GM21360 (cell line): ENCODE results near the gene ADK.
A peak's percentile ranks its signal among the peaks of the same experiment; 100 is the strongest.

ENCODE experiments used
- ATAC-seq: cut with Tn5 transposase; IDR thresholded peaks from one replicate; pipeline ENCODE4 v1.9.1; 2021; ENCODE audit warnings: mild to moderate bottlenecking, moderate library complexity; ENCODE audit not compliant: unreplicated experiment

The ADK gene

DNA sequence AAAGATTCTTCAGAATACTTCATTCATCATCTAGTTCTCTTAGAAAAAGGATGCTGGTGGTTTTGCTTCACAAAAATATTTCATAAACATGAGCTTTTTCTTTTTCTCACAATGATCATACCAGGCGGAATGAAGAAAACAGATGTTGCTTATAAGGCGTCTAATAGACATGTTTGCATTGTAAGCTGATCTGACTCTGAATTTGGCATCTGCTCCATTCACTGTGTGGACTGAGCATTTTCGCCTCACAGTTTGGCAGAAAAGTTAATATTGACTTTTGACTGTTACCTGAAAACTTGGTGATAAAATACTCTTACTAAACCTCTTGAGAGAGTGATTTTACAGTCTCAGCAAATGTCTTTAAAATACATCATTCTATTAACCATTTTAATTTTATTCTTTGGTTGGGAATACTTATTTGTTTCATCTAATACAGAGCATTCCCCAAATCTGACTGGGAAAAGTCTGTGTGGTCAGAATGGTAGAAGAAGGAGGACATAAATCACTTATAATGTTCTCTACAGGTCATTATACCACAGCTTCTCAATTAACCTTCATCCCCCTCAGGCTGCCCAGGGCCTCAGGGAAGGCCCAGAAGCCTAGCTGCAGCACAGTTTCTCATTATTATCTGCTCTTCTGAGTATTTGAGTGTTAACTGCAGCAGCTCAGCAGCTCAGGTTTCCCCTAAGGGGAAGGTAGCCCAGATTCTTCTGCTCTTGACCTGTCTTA, 553.8 kb downstream of the ADK start:
- ATAC-seq, result no peak

DNA sequence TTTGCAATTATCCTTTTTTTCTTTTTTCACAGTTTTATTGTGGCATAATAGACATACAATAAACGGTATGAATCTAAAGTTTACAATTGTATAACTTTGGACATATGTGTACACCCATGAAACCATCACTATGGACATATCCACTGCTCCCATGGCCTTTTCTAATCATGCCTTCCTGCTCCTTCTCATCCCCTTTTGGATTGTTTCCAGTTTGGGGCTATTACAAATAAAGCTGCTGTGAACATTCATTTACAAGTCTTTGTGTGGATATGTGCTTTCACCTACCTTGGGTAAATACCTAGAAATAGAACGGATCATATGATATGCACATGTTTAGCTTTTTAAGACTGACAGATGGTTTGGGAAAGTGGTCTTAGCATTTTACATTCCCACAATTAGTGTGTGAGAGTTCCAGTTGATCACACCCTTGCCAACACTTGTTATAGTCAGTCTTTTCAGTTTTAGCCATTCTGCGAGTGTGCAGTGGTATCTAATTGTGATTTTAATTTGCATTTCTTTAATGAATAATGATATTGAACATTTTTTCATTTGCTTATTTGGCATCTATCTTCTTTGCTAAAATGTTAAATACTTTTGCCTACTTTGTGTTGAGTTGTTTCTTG, 554.4 kb downstream of the ADK start:
- ATAC-seq, result no peak

DNA sequence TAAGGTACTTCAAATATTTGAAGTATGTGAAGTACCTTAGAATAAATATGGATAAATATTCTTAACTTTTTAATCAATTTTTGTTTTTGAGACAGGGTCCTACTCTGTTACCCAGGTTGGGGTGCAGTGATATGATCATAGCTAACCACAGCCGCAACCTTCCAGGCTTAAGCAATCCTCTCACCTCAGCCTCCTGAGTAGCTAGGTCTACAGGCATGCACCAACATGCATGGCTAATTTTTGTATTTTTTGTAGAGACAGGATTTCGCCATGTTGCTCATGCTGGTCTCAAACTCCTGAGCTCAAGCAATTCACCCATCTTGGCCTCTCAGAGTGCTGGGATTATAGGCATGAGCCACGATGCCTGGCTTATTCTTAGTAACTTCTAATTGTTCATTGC, 555.9 kb downstream of the ADK start:
- ATAC-seq, result no peak

DNA sequence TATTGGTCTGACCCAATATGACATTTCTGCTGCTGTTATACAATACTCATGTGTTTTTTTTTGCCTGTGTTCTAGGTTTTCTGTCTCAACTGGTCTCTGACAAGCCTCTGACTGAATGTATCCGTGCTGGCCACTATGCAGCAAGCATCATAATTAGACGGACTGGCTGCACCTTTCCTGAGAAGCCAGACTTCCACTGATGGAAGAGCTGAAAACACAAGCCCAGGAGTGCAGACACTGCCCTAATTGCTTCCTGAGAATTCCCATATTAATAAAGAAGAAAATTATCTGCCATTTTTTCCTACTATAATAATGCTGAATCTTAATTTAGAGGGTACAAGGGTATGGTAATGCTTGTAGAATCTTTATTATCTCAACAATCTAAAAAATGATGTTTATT, 557.2 kb downstream of the ADK start:
- no peak for ATAC-seq

DNA sequence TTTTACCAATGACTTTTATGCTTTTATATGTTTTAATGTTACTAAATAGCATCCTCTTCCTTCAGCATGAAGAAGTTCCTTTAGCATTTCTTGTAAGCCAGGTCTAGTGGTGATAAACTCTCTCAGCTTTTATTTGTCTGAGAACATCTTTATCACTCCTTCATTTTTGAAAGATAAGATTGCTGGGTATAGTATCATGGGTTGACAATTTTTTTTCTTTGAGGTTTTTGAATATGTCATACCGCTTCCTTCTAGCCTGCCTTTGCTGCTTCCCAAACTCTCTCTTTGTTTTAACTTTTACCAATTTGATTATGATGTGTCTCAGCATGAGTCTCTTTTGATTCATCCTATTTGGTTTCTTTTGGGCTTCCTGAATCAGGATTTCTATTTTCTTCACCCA, 567.2 kb downstream of the ADK start:
- ATAC-seq, result no peak

DNA sequence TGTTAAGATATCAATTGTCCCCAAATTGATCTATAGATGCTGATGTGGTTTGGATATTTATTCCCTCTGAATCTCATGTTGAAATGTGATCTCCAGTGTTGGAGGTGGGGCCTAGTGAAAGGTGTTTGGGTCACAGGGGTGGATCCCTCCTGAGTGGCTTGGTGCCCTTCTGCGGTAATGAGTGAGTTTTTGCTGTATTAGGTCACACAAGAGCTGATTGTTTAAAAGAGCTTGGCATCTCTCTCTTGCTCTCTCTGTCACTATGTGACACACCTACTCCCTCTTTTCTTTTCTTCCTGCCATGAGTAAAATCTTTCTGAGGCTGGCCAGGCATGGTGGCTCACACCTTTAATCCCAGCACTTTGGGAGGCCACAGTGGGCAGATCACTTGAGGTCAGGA, 577.2 kb downstream of the ADK start:
- ATAC-seq, result no peak

DNA sequence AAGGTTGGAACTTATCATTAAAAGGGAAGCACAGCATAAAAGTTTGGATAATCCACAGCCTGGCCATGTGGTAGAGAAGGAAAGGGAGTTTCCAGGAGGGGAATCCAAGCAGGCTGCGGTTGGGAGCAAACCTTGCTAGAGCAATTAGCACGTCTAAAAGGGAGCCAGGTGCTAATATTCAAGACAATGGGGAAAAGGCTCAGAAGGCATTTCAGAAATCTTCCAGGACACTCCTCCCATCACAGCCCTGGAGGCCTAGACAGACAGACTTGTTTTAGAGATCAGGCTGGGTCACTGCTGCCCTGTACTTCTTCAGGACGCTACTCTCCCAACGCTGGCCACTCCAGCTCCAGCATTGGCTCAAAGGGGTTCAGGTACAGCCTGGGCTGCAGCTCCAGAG, 579.2 kb downstream of the ADK start:
- ATAC-seq, result no peak

DNA sequence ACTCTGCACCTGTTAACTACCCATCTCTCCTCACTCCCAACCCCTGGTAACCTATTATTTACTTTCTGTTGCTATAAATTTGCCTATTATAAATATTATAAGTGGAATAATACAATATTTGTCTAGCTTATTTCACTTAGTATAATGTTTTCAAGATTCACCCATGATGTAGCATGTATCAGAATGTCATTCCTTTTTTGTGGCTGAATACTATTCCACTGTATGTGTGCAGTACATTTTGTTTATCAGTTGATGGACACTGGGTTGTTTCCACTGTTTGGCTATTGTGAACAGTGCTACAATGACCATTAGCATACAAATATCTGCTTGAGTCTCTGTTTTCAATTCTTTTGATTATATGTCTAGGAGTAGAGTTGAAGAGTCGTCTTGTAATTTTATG, 582.6 kb downstream of the ADK start:
- ATAC-seq, result no peak

DNA sequence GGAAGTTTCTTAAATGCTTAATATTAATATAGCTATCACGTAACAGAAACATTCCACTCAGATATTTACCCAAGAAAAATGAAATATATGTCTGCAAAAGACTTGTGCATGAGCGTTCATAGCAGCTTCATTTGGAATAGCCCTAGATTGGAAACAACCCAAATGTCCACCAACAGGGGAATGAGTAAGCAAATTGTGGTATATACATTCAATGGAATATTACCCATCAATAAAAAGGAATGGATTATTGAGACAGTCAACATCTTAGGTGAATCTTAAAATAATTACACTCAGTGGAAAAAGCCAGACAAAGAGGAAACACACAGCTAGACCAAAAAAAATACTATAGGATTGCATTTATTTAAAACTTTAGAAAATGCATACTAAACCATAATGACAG, 585.0 kb downstream of the ADK start:
- ATAC-seq, result no peak

DNA sequence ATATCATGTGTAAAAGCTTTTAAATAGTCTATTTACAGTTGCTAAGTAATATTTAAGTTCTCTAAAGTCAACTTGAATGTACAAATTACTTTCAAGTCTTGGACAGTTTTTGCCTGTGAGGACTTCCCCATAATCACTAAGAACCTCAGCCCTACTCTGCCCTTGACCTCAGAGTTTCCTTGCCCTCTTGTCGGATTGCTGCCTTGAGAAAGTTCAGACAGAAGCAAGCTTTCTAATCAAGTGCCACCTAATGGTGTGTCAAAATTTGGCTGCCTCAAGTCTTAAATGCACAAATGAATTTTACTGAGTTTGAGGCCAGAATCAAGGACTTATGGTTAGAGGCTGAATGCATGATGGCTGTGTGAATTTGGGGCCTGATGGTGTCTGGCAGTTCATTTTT, 587.0 kb downstream of the ADK start:
- no peak for ATAC-seq

DNA sequence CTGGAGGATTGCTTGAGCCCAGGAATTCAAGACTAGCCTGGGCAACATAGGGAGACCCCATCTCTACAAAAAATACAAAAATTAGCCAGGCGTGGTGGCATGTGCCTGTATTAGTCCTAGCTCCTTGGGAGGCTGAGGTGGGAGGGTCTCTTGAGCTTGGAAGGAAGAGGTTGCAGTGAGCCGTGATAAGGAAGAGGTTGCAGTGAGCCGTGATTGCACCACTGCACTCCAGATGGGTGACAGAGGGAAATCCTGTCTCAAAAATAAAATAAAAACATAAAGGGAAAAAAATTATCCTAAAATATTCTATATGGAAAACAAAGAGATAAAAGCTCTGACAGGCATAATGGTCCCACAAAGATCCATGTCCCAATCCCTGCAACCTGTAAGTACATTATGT, 587.5 kb downstream of the ADK start:
- ATAC-seq, result no peak

DNA sequence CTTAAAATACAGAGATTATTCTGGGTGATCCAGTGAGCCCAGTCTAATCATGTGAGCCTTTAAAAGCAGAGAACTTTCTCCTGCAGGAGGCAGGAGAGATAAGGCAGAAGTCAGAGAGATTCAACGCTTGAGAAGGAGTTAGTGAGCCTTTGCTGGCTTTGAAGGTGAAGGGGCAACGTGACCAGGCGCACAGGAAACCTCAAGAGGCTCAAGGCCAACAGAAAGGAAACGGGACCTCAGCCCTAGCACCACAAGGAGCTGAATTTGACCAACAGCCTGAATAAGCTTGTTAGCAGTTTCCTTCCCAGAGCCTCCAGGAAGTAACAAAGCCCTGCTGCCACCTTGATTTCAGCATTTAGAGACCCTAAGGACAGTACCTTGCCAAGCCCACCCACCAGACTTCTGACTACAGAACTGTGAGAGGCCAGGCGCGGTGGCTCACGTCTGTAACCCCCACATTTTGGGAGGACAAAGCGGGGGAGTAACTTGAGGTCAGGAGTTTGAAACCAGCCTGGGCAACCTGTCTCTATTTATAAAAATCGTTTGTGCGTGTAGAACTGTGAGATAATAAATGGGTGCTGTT, 588.1 kb downstream of the ADK start:
- peak; percentile 82 for ATAC-seq

DNA sequence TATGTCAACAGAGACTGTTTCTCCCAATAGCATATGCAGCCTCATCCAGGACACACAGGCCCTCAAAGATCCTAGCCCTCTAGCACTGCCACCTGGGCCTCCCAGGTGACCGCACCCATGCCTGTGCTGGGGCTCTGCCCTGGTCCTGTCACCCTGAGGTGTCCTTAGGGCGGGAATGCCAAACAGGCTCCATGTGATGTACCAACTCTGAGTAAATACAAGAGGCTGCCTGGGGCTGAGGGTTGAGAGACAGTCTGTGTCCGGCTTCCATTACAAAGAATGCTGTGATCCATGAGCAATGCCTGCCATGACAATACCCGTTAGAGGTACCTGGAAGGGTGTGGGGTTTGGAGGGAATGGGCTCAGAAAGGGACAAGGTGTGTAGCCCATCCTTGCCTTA, 592.4 kb downstream of the ADK start:
- no peak for ATAC-seq

DNA sequence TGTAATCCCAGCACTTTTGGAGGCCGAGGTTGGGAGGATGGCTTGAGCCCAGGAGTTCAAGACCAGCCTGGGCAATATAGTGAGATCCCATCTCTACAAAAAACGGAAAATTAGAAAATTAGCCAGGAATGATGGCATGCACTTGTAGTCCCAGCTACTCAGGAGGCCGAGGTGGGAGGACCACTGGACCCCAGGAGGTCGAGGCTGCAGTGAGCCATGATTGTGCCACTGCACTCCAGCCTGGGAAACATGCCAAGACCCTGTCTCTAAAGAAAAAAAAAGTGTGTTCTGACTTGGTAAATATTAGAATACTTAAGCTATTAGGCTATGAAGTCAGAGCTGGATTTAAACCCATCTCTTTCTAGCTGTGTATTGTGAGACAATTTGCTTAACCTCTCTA, 594.4 kb downstream of the ADK start:
- ATAC-seq, result no peak

DNA sequence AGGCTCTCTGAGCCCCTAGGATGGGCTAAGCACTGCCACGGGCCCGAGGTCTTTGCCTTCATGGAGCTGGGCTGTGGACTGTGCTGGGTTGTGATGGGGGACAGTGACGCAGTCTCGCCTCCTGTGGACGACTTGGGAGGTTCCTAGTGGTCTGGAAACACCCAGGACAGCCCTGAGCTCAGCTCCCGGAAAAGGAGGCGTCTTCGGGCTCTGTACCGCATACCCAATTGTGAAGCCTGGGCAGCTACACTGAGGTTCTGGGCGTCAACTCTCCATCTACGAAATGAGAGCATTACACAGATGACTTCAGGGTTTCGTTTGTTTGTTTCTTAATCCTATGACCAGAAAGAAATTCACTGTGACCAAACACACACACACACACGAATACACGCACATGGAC, 595.8 kb downstream of the ADK start:
- ATAC-seq, result no peak

DNA sequence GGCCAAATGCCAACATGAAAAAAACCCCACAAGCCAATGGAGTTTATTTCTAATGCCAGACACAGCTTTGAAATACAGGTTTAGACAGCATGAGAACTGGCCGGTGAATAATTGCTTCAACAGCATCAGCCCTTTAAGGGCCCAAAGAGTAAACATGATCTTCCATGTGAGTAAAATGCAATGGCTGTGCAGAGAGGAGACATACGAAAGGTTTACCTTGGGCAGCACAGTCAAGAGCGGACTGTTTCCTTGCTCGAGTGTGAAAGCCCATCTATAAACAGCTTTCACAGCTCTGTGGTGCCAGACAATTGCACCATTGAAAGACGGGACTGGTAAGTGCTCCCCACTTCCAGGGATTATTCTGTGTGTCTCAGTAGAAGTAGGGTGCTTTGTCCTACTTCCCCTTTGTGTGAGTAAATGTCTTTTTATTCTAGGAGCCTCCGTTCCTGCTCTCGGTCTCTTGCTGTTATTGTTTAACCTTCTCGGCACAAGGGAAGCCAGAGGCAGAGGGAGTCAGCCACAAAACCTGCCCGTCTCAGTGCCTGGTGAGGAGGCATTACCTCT, 597.5 kb downstream of the ADK start:
- no peak for ATAC-seq

DNA sequence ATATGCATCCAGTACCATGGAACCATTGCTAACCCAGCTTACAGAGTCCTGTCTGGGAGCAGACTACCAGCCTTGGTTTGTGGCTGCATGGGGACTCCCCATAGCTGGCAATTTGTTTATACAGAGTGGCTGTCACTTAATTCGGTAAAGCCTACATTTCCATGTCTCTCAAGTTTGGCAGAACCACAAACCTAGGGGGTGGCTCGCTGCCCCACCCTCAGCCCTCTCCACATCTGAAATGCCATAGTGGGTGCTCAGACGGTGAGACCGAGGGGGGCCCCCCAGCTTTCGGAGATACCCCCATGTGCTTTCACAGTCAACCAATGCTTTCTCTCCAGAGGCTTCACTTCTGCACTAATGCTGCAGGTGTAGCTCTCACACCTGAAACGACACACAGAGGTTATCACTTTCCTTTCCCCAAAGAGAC, 599.8 kb downstream of the ADK start:
- no peak for ATAC-seq

DNA sequence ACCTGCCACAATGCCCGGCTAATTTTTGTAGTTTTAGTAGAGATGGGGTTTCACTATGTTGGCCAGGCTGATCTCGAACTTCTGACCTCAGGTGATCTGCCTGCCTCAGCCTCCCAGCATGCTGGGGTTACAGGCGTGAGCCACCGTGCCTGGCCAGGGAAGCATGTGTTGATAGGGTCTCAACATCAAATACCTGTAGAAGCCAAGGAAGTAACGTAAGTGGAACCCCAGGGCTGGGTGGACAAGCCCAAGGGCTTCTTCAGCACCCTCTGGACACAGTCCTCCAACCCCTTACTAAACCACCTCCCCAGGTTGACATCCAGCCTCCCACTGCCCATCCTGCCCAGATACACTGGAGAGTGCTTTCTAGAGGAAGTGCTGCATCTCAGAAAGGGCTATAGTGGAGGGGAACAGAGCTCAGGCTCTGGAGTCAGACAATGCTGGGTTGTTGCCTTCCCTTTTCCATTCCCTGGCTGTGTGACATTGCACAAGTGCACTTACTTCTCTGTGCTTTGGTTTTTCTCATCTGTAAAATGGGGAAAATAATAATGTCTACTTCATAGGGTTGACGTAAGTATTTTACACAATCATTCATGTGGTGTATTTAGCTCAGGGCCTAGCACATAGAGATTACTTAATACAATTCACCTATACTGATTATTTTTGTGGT, 601.5 kb downstream of the ADK start:
- ATAC-seq, result no peak

DNA sequence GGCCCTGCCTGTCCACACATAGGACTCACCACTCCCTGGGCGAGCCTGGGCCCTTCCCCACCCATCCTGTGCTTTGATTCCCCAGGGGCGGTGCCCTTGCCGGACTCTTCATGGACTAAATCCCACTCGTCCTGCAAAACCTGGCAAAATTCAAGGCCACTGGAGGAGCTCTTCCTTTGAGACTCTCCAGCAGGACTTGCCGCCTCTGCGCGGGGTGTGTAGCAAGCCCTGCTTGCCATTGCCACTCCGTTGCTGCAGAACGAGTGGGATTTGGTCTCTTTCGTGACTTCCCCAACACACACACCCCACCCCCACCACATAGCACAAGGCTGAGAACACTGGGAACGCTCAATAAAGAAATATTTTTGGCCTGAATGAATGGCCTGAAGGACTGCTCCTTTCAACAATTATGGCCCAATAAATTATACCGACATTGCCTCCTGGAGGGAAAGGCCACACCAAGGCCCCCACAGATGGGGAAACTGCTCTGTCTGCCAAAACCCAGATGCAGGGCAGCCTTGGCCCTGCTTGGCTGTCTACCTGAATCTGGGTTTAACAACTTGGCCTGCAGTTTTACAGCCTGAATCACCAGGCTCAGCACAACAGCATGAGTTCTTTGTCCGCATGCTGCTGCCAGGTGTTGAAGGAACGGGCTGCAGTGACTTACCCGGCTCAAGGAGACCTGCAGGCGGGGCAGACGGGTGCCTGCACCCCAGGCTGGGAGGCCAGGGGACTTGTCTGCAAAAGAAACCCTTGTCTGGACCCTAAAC, 602.6 kb downstream of the ADK start:
- ATAC-seq, result no peak

DNA sequence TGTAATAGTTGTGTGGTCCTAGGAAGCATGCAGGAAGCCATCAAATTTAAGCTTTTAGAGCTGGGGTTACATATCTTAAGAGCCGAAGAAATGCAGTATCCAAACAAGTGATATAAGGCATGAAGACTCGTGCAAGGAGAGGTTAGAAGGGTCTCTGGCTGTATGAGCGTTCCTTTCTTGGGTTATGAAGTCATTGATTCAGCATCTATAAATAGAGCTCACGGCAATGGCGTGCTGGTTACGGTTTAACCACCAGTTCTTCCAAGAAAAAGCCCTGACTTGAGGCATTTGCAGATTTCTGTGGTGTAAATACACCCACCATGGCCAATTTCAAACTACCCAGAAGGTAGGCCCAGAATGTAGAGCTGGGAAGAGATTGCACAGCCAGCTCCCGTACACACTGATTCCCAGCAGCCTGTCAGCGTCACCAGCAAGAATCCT, 603.4 kb downstream of the ADK start:
- ATAC-seq, result no peak

DNA sequence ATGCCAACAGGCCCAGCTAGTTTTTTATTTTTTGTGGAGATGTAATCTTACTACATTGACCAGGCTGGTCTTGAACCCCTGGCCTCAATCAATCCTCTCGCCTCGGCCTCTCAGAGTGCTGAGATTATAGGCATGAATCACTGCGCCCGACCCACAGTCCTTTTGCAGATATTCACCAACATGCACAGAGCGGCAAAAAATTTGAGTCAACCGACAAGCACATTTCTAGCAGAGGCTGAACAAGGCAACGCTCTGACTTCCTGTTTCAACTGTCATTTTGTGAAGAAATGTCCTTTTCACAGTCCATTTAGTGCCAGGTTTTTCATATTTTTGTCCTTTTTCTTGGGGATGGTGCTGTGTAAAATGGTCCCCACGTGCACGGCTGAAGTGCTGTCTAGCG, 604.3 kb downstream of the ADK start:
- no peak for ATAC-seq
